ENCODE results near the gene PPP1CA.

Gene PPP1CA

GRCh38 chr11:67409781-67410368, 8.2 kb upstream of the PPP1CA start:
- H3K4me3 ChIP-seq (ENCODE audit: low read depth, low read length) = no peak overlapping the region
- no peak overlapping the region for H2AFZ ChIP-seq (ENCODE audit: insufficient read depth, low read length, poor library complexity)
- no peaks in the 10 kb centered on the region for H3K4me1 ChIP-seq (ENCODE audit: control insufficient read depth in 1 of 2, insufficient read depth in 2 of 2, low read length in 2 of 2)
- no peak overlapping the region for H3K27ac ChIP-seq (ENCODE audit: low read depth, low read length)
- H3K4ac ChIP-seq (ENCODE audit: low read depth, low read length) = no peak overlapping the region
- no peak overlapping the region for H4K12ac ChIP-seq (ENCODE audit: low read depth, low read length)
- H3K79me2 ChIP-seq (ENCODE audit: control insufficient read depth, insufficient read depth, low read length, poor library complexity) = no peaks in the 10 kb centered on the region
- no peaks in the 10 kb centered on the region for H3K9me3 ChIP-seq (ENCODE audit: insufficient read depth, low read depth, low read length)
- H3K23ac ChIP-seq (ENCODE audit: low read length) = no peak overlapping the region
- H2BK12ac ChIP-seq (ENCODE audit: low read length) = no peak overlapping the region
- H4K91ac ChIP-seq (ENCODE audit: low read depth, low read length) = no peak overlapping the region
- no peak for DNase-seq
- H3K18ac ChIP-seq (ENCODE audit: low read length) = no peak overlapping the region
- no peak overlapping the region for H4K8ac ChIP-seq (ENCODE audit: low read depth, low read length)
- no peak overlapping the region for H2AK5ac ChIP-seq (ENCODE audit: low read length)
- H3K27me3 ChIP-seq (ENCODE audit: insufficient read depth, low read length) = peaks cover under 1% of the 10 kb centered on the region
- H3K14ac ChIP-seq (ENCODE audit: low read length) = no peak overlapping the region
- no peaks in the 10 kb centered on the region for H3K36me3 ChIP-seq (ENCODE audit: control insufficient read depth in 1 of 2, insufficient read depth in 2 of 2, low read length in 2 of 2)
- no peak overlapping the region for H2BK5ac ChIP-seq (ENCODE audit: low read depth, low read length, poor library complexity)
- no CpG with 5 or more reads among the region's 13 CpGs for WGBS (ENCODE audit: extremely low coverage, insufficient coverage, insufficient read length)
- H3K9ac ChIP-seq (ENCODE audit: low read length) = no peak overlapping the region
- H3K4me2 ChIP-seq (ENCODE audit: low read length) = no peak overlapping the region
- no peaks in the 10 kb centered on the region for H3K79me1 ChIP-seq (ENCODE audit: low read length)
- H2BK120ac ChIP-seq (ENCODE audit: insufficient read depth, low read length, poor library complexity) = no peak overlapping the region

GRCh38 chr11:67409261-67409666, 7.6 kb upstream of the PPP1CA start:
- Histone ChIP-seq H4K91ac (ENCODE audit: low read depth, low read length) (no peak overlapping the region), H3K9ac (ENCODE audit: low read length) (no peak overlapping the region), H4K8ac (ENCODE audit: low read depth, low read length) (no peak overlapping the region), H3K4me3 (ENCODE audit: low read depth, low read length) (no peak overlapping the region), H3K9me3 (ENCODE audit: insufficient read depth, low read depth, low read length) (no peaks in the 10 kb centered on the region), H3K79me1 (ENCODE audit: low read length) (no peaks in the 10 kb centered on the region), H2BK120ac (ENCODE audit: insufficient read depth, low read length, poor library complexity) (no peak overlapping the region), H2AK5ac (ENCODE audit: low read length) (no peak overlapping the region), H3K27ac (ENCODE audit: low read depth, low read length) (no peak overlapping the region), H3K23ac (ENCODE audit: low read length) (no peak overlapping the region), H4K12ac (ENCODE audit: low read depth, low read length) (no peak overlapping the region), H2BK5ac (ENCODE audit: low read depth, low read length, poor library complexity) (no peak overlapping the region), H3K27me3 (ENCODE audit: insufficient read depth, low read length) (no peaks in the 10 kb centered on the region), H3K36me3 (ENCODE audit: control insufficient read depth in 1 of 2, insufficient read depth in 2 of 2, low read length in 2 of 2) (no peaks in the 10 kb centered on the region), H2BK12ac (ENCODE audit: low read length) (no peak overlapping the region), H3K18ac (ENCODE audit: low read length) (no peak overlapping the region), H2AFZ (ENCODE audit: insufficient read depth, low read length, poor library complexity) (no peak overlapping the region), H3K14ac (ENCODE audit: low read length) (no peak overlapping the region), H3K4me2 (ENCODE audit: low read length) (no peak overlapping the region), H3K4ac (ENCODE audit: low read depth, low read length) (no peak overlapping the region), H3K79me2 (ENCODE audit: control insufficient read depth, insufficient read depth, low read length, poor library complexity) (no peaks in the 10 kb centered on the region), H3K4me1 (ENCODE audit: control insufficient read depth in 1 of 2, insufficient read depth in 2 of 2, low read length in 2 of 2) (peaks cover 0 to 2% of the 10 kb centered on the region in 2 experiments)
- no peak for DNase-seq
- WGBS (ENCODE audit: extremely low coverage, insufficient coverage, insufficient read length) = no CpG with 5 or more reads among the region's 24 CpGs

GRCh38 chr11:67408437-67409200, 7.0 kb upstream of the PPP1CA start:
- H3K23ac ChIP-seq (ENCODE audit: low read length) = no peak overlapping the region
- H3K18ac ChIP-seq (ENCODE audit: low read length) = no peak overlapping the region
- H4K12ac ChIP-seq (ENCODE audit: low read depth, low read length) = no peak overlapping the region
- no peak overlapping the region for H2BK12ac ChIP-seq (ENCODE audit: low read length)
- no peak overlapping the region for H2BK120ac ChIP-seq (ENCODE audit: insufficient read depth, low read length, poor library complexity)
- H3K79me1 ChIP-seq (ENCODE audit: low read length) = no peaks in the 10 kb centered on the region
- H4K8ac ChIP-seq (ENCODE audit: low read depth, low read length) = no peak overlapping the region
- H3K4me1 ChIP-seq (ENCODE audit: control insufficient read depth in 1 of 2, insufficient read depth in 2 of 2, low read length in 2 of 2) = peaks cover 0 to 3% of the 10 kb centered on the region in 2 experiments
- H3K9me3 ChIP-seq (ENCODE audit: insufficient read depth, low read depth, low read length) = no peaks in the 10 kb centered on the region
- H3K4me3 ChIP-seq (ENCODE audit: low read depth, low read length) = no peak overlapping the region
- H3K27me3 ChIP-seq (ENCODE audit: insufficient read depth, low read length) = no peaks in the 10 kb centered on the region
- no peak overlapping the region for H4K91ac ChIP-seq (ENCODE audit: low read depth, low read length)
- H3K4ac ChIP-seq (ENCODE audit: low read depth, low read length) = no peak overlapping the region
- no peak overlapping the region for H3K4me2 ChIP-seq (ENCODE audit: low read length)
- no peaks in the 10 kb centered on the region for H3K36me3 ChIP-seq (ENCODE audit: control insufficient read depth in 1 of 2, insufficient read depth in 2 of 2, low read length in 2 of 2)
- no peak overlapping the region for H2BK5ac ChIP-seq (ENCODE audit: low read depth, low read length, poor library complexity)
- no peak overlapping the region for H3K9ac ChIP-seq (ENCODE audit: low read length)
- H2AK5ac ChIP-seq (ENCODE audit: low read length) = no peak overlapping the region
- DNase-seq = no peak
- no CpG with 5 or more reads among the region's 18 CpGs for WGBS (ENCODE audit: extremely low coverage, insufficient coverage, insufficient read length)
- H3K79me2 ChIP-seq (ENCODE audit: control insufficient read depth, insufficient read depth, low read length, poor library complexity) = no peaks in the 10 kb centered on the region
- no peak overlapping the region for H3K27ac ChIP-seq (ENCODE audit: low read depth, low read length)
- H2AFZ ChIP-seq (ENCODE audit: insufficient read depth, low read length, poor library complexity) = no peak overlapping the region
- no peak overlapping the region for H3K14ac ChIP-seq (ENCODE audit: low read length)

- Histone ChIP-seq H3K18ac (ENCODE audit: low read length) (no peak overlapping the region), H4K8ac (ENCODE audit: low read depth, low read length) (no peak overlapping the region), H3K9me3 (ENCODE audit: insufficient read depth, low read depth, low read length) (no peaks in the 10 kb centered on the region), H3K36me3 (ENCODE audit: control insufficient read depth in 1 of 2, insufficient read depth in 2 of 2, low read length in 2 of 2) (no peaks in the 10 kb centered on the region), H3K23ac (ENCODE audit: low read length) (no peak overlapping the region), H3K79me2 (ENCODE audit: control insufficient read depth, insufficient read depth, low read length, poor library complexity) (no peaks in the 10 kb centered on the region), H2BK5ac (ENCODE audit: low read depth, low read length, poor library complexity) (no peak overlapping the region), H3K14ac (ENCODE audit: low read length) (no peak overlapping the region), H2BK120ac (ENCODE audit: insufficient read depth, low read length, poor library complexity) (no peak overlapping the region), H2BK12ac (ENCODE audit: low read length) (no peak overlapping the region), H3K4ac (ENCODE audit: low read depth, low read length) (no peak overlapping the region), H3K4me2 (ENCODE audit: low read length) (no peak overlapping the region), H3K4me3 (ENCODE audit: low read depth, low read length) (no peak overlapping the region), H4K12ac (ENCODE audit: low read depth, low read length) (no peak overlapping the region), H3K4me1 (ENCODE audit: control insufficient read depth in 1 of 2, insufficient read depth in 2 of 2, low read length in 2 of 2) (peaks cover 0 to 3% of the 10 kb centered on the region in 2 experiments), H2AK5ac (ENCODE audit: low read length) (no peak overlapping the region), H2AFZ (ENCODE audit: insufficient read depth, low read length, poor library complexity) (no peak overlapping the region), H3K27me3 (ENCODE audit: insufficient read depth, low read length) (no peaks in the 10 kb centered on the region), H3K9ac (ENCODE audit: low read length) (no peak overlapping the region), H4K91ac (ENCODE audit: low read depth, low read length) (no peak overlapping the region), H3K27ac (ENCODE audit: low read depth, low read length) (no peak overlapping the region), H3K79me1 (ENCODE audit: low read length) (no peaks in the 10 kb centered on the region)
- DNase-seq = no peak
- no CpG with 5 or more reads among the region's 12 CpGs for WGBS (ENCODE audit: extremely low coverage, insufficient coverage, insufficient read length)
Observed at GRCh38 chr11:67407688-67408163, 6.1 kb upstream of the PPP1CA start.
